Suppressor macrophage treated with lipopolysaccharide for 4 hours (primary cell): Measurements from ENCODE around the gene ROR2.

Source experiments
- DNase-seq: peaks from one replicate; pipeline ENCODE4 v3.0.0-alpha.2; 2020

ROR2 gene

DNA sequence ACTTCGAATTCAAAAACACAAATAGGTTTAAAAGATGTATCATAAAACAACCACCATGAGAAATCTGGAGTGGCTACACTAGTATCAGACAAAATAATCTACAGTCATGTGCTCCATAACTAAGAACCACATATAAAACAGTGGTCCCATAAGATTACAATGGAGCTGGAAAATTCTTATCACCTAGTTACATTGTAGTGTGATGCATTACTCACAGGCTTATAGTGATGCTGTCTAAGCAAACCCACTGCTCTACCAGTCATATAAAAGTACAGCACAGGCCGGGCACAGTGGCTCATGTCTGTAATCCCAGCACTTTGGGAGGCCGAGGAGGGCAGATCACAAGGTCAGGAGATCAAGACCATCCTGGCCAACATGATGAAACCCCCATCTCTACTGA is 160.1 kb downstream of the ROR2 start:
- DNase-seq: no peak

DNA sequence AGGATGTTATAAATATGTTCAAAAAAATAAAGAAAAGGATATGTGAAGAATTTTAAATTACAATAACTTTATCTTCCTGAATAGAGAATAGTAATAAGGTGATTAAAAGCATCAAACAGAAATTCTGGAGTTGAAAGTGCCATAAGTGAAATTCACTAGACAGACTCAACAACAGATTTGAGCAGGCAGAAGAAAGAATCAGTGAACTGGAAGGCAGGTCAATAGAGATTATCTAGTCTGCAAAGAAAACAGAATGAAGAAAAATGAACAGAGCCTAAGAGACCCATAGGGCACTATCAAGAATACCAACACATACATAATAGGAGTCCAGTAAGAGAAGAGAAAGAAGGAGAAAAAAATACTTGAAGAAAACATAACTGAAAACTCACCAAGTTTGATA is 162.1 kb downstream of the ROR2 start:
- DNase-seq: no peak

DNA sequence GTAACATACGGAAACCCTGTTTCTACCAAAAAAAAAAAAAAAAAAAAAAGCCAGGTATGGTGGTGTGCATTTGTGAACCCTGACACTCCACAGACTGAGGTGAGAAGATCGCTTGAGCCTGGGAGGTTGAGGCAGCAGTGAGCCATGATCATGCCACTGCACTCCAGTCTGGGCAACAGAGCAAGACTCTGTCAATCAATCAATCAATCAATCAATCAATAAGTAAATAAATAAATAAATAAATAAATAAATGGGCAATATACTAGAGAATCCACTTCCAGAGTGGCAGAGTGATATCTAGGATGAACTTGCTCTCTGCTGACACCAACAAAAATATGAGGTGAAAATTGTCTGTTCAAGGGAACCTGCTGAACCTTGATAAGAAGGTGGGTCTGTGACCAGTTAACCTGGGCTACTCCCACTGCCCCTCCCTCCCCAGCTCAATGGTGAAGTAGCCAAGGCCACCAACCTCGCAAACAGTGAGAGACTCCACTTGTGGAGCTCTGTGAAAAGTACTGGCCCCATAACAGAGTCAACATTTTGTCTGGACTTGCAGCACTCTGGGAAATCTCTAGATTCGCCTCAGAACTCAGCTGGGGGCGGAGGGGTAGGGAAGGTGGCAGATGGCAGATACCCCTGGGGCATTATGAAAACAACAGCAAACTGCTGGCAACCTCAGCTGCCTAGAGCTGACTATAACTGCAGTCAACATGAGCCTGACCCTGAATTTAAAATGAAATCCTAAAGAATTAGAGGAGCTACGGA is 163.7 kb downstream of the ROR2 start:
- no peak for DNase-seq

DNA sequence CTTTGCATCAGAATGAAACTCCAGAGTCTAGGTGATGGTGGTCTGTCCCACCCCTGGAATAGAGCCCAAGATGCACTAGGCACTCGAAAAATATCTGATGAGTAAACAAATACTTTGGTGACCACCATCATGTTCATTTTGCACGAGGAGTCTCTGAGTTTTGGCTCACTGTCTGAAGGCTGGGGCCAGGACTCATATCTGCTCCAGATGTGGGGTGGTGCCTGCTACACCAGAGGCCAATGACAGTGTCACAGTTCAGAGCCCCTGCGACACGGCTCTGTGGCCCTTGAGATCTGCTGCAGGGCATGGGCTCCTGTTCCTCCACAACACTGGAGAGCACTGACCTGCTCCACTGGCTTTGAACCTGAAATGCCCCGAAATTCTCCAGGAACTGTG is 164.6 kb downstream of the ROR2 start:
- no peak for DNase-seq

DNA sequence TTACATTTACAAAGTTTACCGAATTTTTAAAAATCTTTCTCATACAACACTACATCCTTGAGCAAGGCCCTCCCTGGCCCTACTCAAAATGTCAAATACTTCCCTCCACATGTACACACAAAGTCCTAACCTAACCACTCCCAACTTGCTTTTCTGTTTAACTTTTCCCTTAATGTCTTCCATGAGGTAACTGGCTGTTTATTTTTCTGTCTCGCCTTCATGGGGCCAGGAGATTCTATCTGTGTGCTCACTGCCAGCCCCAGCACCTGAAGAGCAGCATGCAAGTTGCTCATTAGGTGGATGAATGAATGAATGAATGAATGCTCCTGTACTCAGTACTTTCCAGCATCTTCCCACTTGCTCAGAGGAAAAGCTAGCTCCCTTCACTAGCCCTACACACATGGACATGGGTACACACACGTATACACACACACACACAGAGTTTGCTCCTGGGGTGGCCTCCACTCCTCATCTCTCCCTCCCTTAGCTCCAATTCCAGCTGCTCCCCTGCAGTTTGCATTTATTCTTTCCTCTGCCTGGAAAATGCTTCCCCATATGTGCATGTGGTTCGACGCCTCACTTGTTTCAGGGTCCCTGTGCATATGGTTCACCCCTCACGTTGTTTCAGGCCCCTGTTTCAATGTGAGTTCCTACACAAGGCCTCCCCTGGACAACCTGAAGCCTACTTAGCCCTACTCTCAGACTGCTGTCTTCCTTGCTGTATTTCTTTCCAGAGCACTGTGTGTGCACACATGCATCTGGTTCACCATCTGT is 165.2 kb downstream of the ROR2 start:
- no peak for DNase-seq

DNA sequence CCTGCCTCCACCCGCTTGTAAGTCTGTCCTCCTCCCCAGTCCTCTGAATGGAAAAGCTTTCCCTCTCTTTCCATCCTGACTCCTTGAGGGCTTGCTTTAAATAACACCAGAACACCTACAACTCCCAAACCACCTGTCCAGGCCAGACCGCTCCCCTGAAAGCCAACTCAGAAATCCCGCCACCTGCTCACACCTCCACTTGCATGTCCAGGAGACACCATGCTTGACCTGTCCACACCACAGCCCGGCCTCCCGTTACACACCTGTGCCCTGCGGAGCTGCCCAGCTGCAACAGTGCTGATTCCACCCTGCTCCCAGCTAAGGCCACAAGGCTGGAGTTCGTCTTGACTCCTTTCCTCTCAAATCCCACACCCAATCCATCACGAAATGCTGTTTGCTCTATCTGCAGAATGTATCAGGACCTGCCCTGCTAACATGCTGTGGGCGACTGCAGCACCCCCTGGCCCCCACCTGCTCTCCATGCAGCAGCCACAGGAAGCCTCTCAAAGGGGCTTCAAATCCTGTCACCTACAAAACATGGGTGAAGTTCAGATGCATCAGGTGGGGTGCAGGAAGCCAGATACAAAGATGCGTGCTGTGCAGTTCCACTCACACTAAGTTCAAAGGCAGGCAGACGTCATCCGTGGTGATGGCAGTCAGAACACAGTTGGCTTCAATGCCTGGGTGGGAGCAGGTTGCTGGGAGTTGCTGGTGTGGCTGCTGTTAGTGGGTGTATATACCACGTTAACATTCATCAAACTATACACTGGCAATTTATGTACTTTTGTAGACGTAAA is 166.0 kb downstream of the ROR2 start:
- DNase-seq: no peak

DNA sequence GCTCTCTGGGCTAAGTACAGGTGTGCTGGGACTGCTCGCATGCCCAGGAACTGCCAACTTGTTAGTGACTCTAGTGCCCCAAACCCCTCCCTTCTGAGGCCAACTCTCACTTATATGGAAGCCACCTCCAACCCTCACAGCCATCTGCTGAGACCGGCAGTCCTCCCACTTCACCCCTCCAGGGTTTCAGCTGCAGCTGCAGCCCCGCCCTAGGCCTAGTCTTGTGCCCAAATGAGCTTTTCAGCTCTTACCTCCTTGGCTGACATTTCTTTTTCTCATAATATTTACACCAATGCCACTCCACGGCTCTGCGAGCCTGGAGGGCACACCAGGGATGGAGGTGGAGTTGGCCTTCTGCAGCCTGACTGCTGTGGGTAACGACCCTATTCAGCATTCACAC is 166.6 kb downstream of the ROR2 start:
- no peak for DNase-seq

DNA sequence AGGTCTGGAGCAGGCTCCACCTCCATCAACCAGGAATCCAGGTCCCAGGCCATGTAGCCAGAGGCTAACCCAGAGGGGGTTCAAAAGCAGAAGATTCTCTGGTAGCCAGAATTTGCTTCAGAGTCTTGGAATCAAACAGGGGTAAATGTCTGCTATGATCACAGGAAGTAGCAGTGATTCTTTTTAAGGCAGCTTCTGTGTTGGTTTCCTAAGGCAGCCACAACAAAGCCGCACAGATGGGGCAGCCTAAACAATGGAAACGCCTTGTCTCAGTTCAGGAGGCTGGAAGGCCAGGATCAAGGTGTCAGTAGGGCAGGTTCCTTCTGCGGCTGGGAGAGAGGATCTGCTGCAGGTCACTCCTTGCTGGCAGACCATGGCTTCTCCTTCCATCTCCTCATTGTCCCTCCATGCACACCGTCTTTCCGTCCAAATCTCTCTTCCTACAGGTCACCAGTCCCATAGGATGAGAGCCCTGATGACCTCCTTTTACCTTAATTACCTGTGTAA is 167.3 kb downstream of the ROR2 start:
- no peak for DNase-seq

DNA sequence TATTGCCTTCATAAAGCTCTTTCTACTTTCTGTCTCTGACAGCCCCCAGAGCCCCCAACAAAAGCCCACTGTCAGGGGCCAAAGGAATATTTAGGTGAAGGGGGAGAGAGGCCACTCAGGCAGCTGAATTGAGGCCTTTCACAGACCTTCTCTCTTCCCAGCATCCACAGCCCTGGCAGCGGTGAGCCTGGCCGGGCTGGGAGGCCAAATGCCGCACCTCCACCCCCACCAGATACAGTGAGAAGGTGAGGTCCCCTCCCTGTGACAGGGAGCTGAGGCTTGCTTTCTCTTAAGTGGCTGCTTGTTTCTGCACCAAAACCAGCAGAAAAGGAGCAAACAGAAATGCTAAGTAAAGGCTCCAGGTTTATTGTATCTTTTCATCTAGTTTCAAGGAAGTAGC is 168.1 kb downstream of the ROR2 start:
- no peak for DNase-seq

DNA sequence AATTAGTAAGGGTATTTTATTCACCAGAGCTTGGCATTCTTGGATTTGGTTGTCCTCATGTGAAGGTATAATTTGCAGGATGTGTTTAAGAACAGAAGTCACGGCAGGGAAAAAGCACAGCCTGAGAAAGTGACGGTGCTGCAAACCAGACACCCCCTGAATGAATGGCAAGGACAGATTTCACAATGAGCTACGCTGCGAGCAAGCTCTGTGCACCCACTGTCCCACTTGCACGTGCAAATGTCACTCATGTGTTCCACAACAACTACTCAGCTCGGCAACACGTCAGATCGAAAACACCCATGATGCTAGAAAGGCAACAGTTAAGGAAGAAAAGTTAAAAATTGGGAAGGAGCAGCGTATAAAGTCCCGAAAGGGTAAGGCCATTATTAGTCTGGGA is 168.9 kb downstream of the ROR2 start:
- DNase-seq: no peak

DNA sequence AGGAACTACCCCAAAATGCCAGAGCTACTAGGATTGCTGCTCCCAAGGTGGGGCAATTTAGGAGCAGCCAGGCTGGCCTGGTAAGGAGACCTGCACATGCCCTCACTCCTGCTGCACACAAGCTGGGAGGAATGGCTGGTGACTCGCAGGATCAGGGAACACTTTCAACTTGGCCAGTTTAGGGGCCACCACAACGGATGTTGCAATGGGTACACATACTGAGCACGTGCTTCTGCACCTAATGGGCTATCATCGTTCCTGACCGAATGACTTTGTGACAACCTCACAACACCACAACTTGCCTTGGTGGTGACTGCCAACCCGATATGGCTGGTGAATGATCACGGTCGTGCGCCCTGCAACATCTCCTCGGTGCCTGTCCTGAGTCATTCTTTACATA is 172.0 kb downstream of the ROR2 start:
- no peak for DNase-seq

DNA sequence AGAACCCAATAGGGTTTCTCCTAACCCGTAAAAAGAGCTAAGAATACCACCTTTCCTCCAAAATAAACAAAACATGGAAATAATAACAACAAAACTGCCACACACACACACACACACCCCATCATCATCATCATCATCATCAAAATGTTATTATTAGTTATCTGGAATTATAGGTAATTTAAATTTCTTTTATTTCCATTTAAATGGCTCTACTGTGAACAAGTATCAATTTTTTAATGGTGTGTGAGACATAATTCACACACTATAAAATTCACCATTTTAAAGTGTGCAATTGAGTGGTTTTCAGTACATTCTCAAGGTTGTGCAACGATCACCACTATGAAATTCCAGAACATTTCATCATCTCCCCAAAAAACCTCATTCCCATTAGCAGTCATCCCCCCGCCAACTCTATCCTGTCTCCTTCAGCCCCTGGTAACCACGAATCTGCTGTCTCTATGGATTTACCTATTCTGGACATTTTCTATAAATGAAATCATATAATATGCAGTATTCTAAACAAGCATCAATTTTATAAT is 172.7 kb downstream of the ROR2 start:
- no peak for DNase-seq

DNA sequence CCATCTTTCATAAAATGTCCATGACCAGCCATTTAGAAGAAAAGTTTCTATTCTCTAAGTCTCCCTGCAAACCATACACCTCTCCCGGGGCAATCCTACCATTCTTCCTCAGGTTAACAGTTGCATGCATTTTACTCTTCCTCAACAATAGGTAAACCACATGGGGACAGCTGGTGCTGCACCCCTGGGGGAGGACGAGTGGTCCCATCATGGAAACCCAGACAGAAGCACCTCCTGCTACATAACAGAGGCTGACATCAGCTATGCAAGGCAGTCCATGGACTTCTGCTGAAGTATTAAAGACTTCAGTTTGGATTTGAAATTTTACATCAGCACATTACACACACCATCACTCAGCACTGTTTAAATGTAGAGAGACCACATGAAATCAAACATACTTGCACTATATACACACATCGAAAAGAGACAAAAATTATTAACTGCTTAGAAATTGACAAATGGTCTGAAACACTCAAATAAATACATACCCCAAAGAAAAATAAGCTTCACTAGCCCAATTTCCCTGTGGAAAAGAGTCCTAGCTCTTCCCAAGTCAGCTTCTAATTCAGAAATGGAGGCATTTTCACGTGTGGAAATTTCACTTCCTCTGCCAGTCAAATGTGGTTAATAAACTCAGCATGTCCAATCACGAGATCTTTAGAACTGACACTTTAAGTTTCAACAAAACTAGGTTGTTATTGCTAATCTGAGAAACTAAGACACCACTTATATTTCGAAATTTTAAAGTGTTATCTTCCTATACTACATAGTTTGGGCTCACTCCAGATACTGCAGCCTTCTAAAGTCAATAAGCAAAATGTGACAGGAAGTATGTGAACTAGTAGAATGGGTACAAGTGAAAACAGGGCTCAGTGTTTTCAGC is 173.4 kb downstream of the ROR2 start:
- DNase-seq: peak; percentile 39

DNA sequence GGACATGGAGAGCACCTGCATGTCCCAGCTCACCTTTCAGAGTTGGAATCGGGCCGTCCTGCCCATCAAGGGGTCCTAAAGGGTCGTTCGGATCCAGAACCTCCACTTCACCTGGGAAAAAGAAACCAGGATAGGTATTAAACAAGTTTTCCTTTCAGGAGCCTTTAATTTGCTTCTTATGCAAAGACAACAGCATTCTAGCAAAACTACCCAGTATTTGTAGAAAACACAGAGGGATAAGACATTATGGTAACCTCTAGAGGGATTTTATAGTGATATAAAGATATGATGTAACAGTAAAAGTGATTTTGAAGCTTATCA is 174.4 kb downstream of the ROR2 start:
- no peak for DNase-seq

DNA sequence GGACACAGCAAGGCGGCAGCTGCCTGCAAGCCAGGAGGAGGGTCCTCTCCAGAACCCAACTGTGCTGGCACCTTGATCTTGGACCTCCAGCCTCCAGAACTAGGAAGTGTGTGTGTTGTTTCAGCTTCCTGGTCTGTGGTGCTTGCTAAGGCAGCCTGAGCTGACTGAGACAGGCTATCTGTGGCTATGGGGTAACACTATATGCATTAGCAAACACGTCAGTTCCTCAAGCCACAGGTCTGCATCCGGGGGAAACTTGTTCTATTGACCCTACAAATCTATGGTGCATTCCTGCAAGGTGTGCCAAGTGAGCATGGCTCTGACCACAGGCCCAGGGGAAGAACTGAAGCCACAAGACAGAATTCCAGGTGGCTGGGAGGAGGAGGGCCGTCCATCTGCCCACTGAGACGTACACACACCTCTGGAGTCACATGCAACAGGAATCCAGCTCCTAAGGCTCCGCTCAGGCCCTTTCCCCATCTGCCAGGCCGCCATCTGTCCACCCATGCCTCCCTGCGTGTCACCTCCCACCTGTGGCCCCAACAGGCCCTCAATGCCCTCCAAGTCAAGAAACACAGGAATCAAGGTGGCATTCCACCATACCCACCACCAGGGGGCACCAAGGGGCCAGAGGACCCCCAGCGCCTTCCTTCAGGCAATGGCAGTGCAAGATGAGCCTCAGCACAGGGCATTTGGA is 174.9 kb downstream of the ROR2 start:
- DNase-seq: peak; percentile 62

DNA sequence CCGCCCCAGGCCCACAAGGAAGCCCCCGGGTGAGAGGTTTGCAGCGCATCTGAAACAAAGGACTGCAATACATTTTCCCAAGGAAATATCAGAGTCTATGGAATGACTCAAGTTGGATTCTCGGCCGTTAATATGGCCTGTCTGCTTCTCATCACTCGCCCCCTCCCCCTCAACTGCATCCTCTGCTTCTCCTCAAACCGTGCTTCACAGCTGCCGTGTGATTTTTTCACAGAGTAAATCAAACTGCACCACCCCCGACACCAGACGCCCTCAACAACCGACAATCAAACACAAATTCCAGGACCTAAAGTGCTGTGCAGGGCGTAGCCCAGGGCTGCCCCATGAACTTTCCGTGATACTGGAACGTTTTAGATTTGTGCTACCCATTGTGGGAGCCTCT is 176.9 kb downstream of the ROR2 start:
- no peak for DNase-seq

DNA sequence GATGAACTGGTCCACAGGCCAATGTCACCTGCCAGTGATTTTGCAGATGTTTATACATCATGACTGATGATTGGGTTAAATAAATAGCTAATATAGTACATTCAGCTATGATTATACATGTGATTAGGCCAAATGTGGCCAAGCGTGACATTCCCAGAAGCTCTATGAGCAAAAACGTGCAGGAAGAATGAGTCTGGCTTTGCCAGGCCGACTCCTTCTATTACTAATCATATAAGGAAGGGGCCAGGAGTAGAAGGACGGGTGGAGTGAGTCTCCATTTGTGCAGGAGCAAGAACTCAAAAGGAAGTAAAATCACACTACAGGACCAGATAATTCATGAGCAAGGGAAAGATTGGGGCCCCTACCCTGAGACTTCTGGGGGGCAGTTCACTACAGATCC is 178.2 kb downstream of the ROR2 start:
- DNase-seq: no peak

DNA sequence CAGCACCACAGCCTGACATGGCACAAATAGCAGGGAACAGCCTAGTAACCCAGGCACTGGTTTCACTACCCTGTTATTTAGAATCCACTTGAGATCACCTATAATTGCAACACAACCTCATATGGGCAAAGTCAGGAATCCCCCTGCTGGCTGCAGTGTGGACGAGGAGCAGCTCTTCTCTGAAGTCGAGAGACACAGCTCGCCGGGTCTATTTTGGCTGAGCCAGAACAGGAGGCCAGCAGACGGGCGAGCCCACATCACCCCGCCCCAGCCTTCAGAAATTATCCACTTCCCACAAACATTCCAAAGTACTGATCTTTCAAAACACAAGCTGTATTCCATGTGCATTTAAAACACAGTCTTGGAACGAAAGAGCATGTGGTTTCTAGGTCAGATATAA is 179.0 kb downstream of the ROR2 start:
- peak; percentile 46 for DNase-seq

DNA sequence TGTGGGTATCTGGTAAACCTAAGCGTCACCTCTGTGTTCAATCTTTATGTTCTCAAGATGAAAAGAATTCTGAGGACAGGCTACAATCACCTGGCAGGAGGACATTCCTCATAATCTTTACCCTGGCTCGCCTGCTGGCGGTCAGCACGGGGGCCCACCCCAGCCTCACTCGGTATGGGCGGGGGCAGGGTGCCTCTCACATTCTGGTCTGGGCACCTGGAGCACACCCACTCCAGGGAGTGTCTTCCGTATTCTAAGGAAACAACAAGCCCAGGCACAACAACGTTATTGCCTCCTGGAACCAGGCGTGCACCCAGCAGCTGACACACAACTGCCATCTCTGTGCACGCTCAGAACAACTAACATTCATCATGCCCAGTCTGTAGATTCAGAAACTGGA is 179.8 kb downstream of the ROR2 start:
- DNase-seq: no peak

DNA sequence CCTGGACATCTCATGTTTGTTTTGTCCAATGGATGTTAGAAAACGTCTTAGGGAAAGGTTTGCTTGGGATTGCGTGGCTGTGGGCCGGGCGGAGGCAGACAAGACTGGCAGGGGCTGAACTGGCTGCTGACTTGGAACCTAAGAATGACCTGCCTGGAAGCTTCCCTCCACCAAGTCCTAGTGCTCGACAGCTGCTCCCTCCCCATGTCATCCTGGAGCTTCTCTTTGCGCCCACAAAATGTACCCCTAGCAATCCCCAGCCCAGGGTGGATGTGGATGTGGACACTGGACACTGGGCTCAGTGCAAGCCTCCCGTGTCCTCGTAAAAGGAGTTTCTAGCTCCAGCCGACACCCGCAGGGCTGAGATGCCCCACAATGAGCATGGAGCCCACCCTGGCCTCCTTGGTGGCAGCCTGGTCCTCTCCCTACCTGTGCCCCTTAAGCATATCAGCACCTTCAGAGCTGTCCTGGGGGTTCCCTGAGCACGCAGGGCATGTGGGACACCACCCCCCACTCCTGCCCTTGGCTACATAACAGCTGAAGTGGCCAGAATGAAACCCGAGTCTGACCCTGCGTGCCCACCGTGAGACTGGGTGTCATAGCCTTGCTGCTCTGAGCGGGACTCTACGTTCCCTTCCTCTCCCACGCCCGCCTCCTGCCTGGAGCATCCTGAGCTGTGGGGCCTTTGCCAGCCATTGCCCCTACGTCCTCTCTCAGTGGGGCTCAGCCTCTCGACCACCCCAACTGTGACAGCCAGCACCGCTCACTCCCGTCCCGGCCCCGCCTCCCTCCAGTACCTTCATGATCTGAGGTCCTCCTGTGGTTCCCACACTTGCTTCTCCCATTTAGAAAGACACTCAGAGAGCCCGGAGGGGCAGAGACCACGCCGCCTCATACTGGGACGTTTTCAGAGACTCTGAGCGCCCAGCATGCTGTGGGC is 180.8 kb downstream of the ROR2 start:
- DNase-seq: no peak

DNA sequence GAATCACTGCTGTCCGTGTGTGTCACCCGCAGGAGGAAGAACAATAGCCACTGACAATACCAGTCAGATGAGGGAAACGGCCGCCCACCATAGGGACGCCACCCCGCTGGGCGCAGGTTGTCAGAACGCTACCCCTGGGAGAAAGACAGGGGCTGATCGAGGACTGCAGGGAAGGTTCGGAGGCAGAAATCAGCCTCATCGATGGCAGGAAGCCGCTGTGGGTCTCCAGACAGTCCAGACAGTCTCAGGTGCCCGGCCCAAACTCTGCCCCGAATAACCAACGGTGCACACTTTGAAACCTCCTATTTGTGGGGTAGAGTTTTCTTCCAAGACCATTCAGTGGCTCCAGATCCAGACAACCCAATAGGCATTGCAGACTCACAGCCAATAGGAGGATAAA is 181.5 kb downstream of the ROR2 start:
- DNase-seq: no peak
